ENCODE data around the gene PHLDA1. TPM values are rescaled to one million over a fixed set of nuclear protein-coding genes. Genes with fewer than 3 reads are reported as not detected.

Gene PHLDA1
- total RNA-seq, 1 experiment from 2014 or later: 159 TPM

DNA sequence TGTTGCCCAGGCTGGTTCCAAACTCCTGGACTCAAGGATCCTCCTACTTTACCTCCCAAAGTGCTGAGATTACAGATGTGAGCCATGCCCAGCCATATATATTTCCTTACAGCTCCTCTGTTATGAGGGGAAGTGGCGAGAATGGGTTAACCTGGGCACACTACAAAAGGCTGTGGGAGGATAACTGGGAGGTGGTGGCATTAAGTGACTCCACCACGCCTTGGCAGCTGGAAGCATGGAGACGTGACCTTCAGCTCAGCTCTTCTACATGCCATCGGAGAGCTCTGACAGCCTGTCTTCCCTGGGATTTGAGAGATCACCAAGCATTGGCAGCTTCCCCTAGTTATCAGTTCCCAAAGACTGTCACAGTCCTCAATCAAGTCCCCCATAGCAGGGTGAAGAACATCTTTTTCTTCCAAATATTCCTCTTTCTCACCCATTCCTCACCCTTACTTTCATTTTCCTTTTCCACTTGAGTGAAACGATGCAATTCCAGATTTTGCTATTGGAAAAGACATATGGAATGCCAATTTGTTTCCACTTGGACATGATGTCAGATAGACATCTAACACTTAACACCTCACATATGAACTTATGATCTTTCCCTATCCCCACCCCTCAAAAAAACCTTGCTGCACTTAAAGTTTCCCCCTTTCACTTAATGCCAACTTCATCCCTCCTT lies 48.5 kb downstream of the PHLDA1 start:
- BruUV-seq (replicated peaks): no TSS peak
- H3K36me3 ChIP-seq (ENCODE audit: control insufficient read depth, insufficient read depth, low read length): no peaks in the 10 kb centered on the region
- DNase-seq (ENCODE audit: low read depth, low spot score): no peak
- in situ Hi-C loops (cut with HindIII; ENCODE audit: low pct_unique_long_range_greater_than_20kb, low sequenced_read_pairs): no loop called here
- H3K27ac ChIP-seq (ENCODE audit: low read length): peak overlapping the region; percentile 99
- H3K27me3 ChIP-seq (ENCODE audit: control insufficient read depth, insufficient read depth, low read length): no peaks in the 10 kb centered on the region
- peaks cover 76% of the 10 kb centered on the region for H3K4me1 ChIP-seq (ENCODE audit: control insufficient read depth, insufficient read depth, low read length)
- ATAC-seq: peak; percentile 3; the same call in 1 of the 2 replicates
- no peaks in the 10 kb centered on the region for H3K9me3 ChIP-seq (ENCODE audit: control insufficient read depth, insufficient read depth, low read depth, low read length)
- peak overlapping the region; percentile 19 to 42 for H3K4me3 ChIP-seq (ENCODE audit: low read depth in 2 of 2, low read length in 2 of 2)
- ChIA-PET POLR2A (interaction anchor here (0.7 kb wide), 1 partner anchor 135 kb away, joined by 7 read pairs; no protein-coding TSS in a partner anchor), CTCF (no interaction called here)
- TF ChIP-seq POLR2AphosphoS5 (IDR thresholded peaks at IDR 0.05; ENCODE audit: low read depth, low read length) (peak; percentile 68), CTCF (IDR thresholded peaks at IDR 0.05) (no peak), TCF7L2 (IDR thresholded peaks at IDR 0.05; ENCODE audit: low read depth, low read length) (no peak), SIN3A (IDR thresholded peaks at IDR 0.05; ENCODE audit: borderline replicate concordance, insufficient read depth, low read depth, low read length) (no peak)
- intact Hi-C loops (cut with micrococcal nuclease; ENCODE audit: unreplicated experiment): loop anchor here (2.0 to 5.0 kb wide), 2 partner anchors 39 to 258 kb away; no protein-coding TSS in a partner anchor

DNA sequence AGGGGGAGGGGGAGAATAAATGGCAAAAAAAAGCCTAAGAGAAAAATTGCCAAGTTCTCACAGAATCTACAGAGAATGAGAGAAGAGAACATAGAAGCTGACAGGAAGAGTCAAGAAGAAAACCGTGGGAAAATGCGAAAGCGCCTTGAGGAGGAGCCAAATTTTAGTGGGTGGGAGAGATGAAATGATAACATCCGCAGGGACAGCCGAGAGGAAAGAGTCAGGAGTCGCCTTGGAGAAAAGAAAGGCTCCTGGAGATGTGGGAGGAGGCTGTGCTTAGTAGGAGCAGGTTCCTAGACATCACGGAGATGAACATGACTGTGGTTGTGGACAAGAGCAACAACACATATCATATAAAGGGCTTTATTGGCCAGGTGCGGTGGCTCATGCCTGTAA lies 49.4 kb downstream of the PHLDA1 start:
- H3K4me1 ChIP-seq (ENCODE audit: control insufficient read depth, insufficient read depth, low read length): peaks cover 84% of the 10 kb centered on the region
- no TSS peak for BruUV-seq (replicated peaks)
- H3K27ac ChIP-seq (ENCODE audit: low read length): peak overlapping the region; percentile 99

More for the DNA sequence above, 49.4 kb downstream of the PHLDA1 start:
- CTCF ChIA-PET: no interaction called here
- in situ Hi-C loops (cut with HindIII; ENCODE audit: low pct_unique_long_range_greater_than_20kb, low sequenced_read_pairs) (no loop called here), intact Hi-C loops (cut with micrococcal nuclease; ENCODE audit: unreplicated experiment) (loop anchor here (2.0 to 5.0 kb wide), 2 partner anchors 40 to 257 kb away; no protein-coding TSS in a partner anchor)
- POLR2A ChIA-PET: interaction anchor here (0.5 to 1.3 kb wide), 3 partner anchors 38 to 474 kb away, joined by 3 to 6 read pairs (median 3); partner anchors contain the start of gene PHLDA1
- TF ChIP-seq SIN3A (IDR thresholded peaks at IDR 0.05; ENCODE audit: borderline replicate concordance, insufficient read depth, low read depth, low read length): no peak
- TF ChIP-seq TCF7L2 (IDR thresholded peaks at IDR 0.05; ENCODE audit: low read depth, low read length): no peak
- no peak for TF ChIP-seq REST (IDR thresholded peaks at IDR 0.05; ENCODE audit: insufficient read depth in 1 of 2, low read depth in 2 of 2, low read length in 1 of 2)
- peak; percentile 84 for TF ChIP-seq POLR2AphosphoS5 (IDR thresholded peaks at IDR 0.05; ENCODE audit: low read depth, low read length)
- H3K4me3 ChIP-seq (ENCODE audit: low read depth in 2 of 2, low read length in 2 of 2): peak overlapping the region in 1 of 2 experiments; percentile 42; a peak in 2 of 4 replicates
- DNase-seq (ENCODE audit: low read depth, low spot score) (no peak), ATAC-seq (peak; percentile 18)
- no peaks in the 10 kb centered on the region for H3K27me3 ChIP-seq (ENCODE audit: control insufficient read depth, insufficient read depth, low read length)
- H3K9me3 ChIP-seq (ENCODE audit: control insufficient read depth, insufficient read depth, low read depth, low read length): no peaks in the 10 kb centered on the region
- no peaks in the 10 kb centered on the region for H3K36me3 ChIP-seq (ENCODE audit: control insufficient read depth, insufficient read depth, low read length)

Measured in Panc1 (cell line).